Measurements from ENCODE around the gene GPR3. TPM values are rescaled to one million over a fixed set of nuclear protein-coding genes. Genes with fewer than 3 reads are reported as not detected.
"Not testable (repeated sequence)": the region's sequence is repeated elsewhere in the genome, so short reads cannot be mapped to it uniquely, and the experiment has no call there.

The GPR3 gene
- polyA plus RNA-seq, 3 donors from 2014 or later, result not detected

DNA sequence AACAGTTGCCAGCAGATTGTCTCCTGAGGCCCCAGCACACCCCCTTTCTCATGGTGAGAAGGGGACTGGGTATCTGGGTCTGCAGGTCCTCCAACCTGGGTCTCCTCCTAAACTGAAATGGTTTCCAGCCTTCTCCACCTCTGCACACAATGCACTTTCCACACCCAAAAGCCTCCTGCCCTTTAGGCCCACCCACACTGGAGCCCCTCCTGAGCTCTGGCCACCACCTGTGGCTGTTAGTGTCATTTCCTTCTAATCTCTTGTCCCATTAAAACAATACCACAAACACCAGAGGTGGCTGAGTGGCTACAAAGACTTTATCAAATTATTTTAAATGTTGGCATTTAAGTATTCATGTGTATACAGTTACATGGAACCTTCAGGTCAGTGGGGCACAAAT, 11.5 kb downstream of the GPR3 start:
- Mint-ChIP-seq H3K4me1 (peaks cover 34 to 39% of the 10 kb centered on the region in 2 donors), H3K9me3 (no peaks in the 10 kb centered on the region), H3K36me3 (peaks cover 0 to 17% (median 3%) of the 10 kb centered on the region in 3 donors), H3K27ac (peak overlapping the region; percentile 90 to 97 (median 96)), H3K4me3 (peak overlapping the region; percentile 68 to 82 (median 78)), H3K27me3 (ENCODE audit: low read depth in 3 of 3) (peaks cover 3 to 8% (median 6%) of the 10 kb centered on the region in 3 donors)
- peak in 2 of 3 donors; percentile 22 to 27 for DNase-seq

DNA sequence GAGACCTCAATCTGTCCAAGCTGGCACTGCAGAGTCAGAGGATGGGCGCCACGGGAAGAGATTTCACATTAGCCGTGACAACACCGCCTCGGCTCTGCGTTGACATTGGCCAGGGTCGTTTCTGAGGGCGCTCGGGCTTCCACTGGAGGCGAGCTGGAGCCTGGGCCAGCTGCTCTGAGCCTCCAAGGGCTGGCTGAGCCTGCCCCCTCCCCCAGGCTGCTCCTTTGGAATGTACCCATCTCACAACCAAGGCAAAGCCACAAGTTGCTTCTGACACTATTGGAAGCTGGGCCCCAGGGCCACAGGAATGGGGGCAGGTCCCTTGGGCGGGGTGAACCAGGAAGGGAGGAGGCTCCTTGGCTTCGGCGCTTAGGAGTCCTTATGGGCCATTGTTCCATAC, 12.7 kb downstream of the GPR3 start:
- H3K27me3 Mint-ChIP-seq (ENCODE audit: low read depth in 3 of 3), result peaks cover 0 to 10% (median 3%) of the 10 kb centered on the region in 3 donors
- no peak for DNase-seq
- H3K4me3 Mint-ChIP-seq, result no peak overlapping the region
- peaks cover 34 to 39% of the 10 kb centered on the region in 2 donors for H3K4me1 Mint-ChIP-seq
- peaks cover 0 to 18% (median 3%) of the 10 kb centered on the region in 3 donors for H3K36me3 Mint-ChIP-seq
- H3K27ac Mint-ChIP-seq, result peak overlapping the region in 2 of 6 donors; percentile 95 to 97
- no peaks in the 10 kb centered on the region for H3K9me3 Mint-ChIP-seq

DNA sequence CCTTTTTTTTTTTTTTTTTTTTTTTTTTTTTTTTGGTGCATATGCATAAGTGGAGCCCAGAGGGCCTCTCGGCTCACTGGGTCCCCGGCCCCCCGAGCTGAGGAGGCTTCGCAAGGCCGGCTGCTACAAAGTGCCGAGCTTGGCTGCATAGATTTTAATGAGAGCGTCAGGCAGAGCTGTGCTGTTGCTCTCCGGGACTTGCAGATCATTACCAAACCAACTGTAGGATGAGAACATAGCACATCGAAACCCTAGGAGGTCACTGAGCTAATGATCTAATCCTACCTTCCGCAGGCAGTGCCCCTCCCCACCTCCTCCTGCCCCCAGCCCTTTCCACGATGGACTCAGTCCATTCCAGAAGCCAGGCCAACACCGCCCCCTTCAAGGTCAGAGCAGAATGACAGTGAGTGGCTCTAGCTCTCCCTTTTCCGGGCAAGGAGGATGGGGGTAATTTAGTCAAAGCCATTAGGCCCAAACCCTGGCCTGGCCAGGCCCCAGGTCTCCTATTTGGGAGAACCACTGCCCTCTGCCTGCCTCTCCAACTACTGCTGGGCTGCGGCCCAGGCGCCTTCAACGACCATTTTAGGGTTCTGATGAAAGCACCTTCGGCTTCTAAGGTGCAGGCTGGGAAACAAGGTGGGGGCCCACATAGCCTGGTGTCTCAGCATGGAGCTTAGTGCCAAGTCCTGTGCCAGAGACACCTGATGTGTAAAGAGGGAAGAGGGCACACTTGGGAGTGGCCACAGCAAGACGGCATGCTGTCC, 13.4 kb downstream of the GPR3 start:
- Mint-ChIP-seq H3K27ac (peak overlapping the region in 5 of 6 donors; percentile 10 to 55 (median 32)), H3K36me3 (peaks cover under 1 to 25% (median 6%) of the 10 kb centered on the region in 3 donors), H3K4me1 (peaks cover 32 to 35% of the 10 kb centered on the region in 2 donors)

DNA sequence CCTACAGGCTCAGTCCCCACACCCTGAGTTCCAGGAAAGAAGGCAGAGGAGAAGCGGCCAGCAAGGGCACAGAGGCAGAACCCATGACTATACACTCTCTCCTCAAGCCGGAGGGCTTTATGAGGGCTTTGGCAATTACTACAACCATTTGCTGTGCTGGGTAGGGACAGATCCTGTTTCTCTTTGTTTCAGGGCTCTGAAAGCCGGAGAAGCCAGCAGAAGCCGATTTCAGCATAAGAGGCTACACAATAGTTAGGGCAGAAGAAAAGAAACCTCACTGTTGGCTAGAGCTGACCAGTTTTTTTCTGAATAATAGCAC, 13.9 kb downstream of the GPR3 start:
- H3K4me3 Mint-ChIP-seq, result no peak overlapping the region
- H3K27me3 Mint-ChIP-seq (ENCODE audit: low read depth in 3 of 3), result peaks cover 0 to 10% (median 3%) of the 10 kb centered on the region in 3 donors
- H3K4me1 Mint-ChIP-seq, result peaks cover 30 to 32% of the 10 kb centered on the region in 2 donors
- H3K27ac Mint-ChIP-seq, result peak overlapping the region in 4 of 6 donors; percentile 10 to 46 (median 26)
- H3K9me3 Mint-ChIP-seq, result no peaks in the 10 kb centered on the region
- peaks cover 6 to 31% (median 9%) of the 10 kb centered on the region in 3 donors for H3K36me3 Mint-ChIP-seq
- DNase-seq, result no peak

More for the DNA sequence above, 13.4 kb downstream of the GPR3 start:
- not testable (repeated sequence) for H3K9me3 Mint-ChIP-seq; H3K4me3 Mint-ChIP-seq; DNase-seq; H3K27me3 Mint-ChIP-seq (ENCODE audit: low read depth in 3 of 3)

DNA sequence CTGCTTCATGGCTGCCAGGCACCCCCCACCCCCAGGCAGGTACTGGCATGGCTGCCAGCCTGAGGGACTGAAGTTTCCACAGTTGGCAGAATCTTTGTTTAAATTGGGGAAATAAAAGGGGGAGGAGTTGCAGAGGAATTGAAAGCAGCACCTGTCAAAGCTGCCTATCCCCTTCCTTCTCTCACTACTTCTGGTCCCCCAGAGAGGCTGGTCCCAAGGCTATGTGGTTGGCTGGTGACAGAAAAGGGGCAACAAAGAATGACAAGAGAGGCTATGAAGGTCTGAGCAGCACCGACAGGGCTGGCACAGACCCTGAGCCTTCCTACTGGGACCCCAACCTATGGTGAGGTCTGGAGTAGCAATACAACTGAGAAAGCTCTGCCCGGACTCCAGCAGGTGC, 14.4 kb downstream of the GPR3 start:
- not testable (repeated sequence) for DNase-seq; H3K4me3 Mint-ChIP-seq; H3K9me3 Mint-ChIP-seq; H3K27me3 Mint-ChIP-seq (ENCODE audit: low read depth in 3 of 3)
- peaks cover 25 to 27% of the 10 kb centered on the region in 2 donors for H3K4me1 Mint-ChIP-seq
- peak overlapping the region in 1 of 6 donors; percentile 65 for H3K27ac Mint-ChIP-seq
- peaks cover 6 to 32% (median 9%) of the 10 kb centered on the region in 3 donors for H3K36me3 Mint-ChIP-seq

DNA sequence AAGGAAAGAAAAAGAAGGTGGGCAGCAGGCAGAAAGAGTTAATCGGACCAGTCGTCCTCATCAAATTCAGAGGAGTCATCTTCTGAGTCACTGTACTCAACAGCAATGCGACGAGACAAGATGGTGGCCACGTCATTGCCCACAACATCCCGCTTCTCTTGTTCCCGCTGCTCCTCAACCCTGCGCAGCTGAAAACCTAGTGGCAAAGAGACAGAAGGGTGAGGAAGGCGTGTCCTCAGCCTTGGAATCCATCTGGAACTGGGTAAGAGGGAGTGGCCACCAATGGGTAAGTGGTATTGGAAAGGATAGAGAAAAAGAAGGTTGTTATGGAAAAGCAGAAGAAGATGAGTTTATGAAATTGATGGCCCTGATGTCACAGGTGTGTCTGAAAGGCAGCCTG, 15.7 kb downstream of the GPR3 start:
- Mint-ChIP-seq H3K4me1 (peaks cover 14 to 15% of the 10 kb centered on the region in 2 donors), H3K36me3 (peaks cover 10 to 39% (median 12%) of the 10 kb centered on the region in 3 donors), H3K9me3 (no peaks in the 10 kb centered on the region), H3K27ac (peak overlapping the region in 1 of 6 donors; percentile 32), H3K4me3 (no peak overlapping the region), H3K27me3 (ENCODE audit: low read depth in 3 of 3) (peaks cover 0 to 9% (median 3%) of the 10 kb centered on the region in 3 donors)
- no peak for DNase-seq

DNA sequence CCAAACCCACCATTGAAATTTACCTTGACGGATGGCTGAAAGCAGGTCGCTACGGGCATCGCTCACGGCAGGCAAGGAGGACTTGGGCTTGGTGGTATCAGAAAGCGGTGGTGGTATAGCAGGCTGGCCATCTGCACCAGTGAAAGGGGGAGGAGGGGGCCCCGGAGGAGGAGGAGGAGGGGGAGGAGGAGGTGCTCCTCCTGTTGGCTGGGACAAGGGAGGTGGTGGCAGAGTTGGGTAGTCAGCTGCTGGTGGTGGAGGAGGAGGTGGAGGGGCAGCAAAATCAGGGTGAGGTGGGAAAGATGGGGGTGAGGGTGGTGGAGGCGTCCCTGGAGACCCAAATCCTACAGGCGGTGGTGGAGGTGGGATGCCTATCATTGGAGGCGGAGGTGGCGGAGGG, 17.2 kb downstream of the GPR3 start:
- Mint-ChIP-seq H3K27ac (peak overlapping the region in 1 of 6 donors; percentile 58), H3K36me3 (peaks cover 14 to 49% (median 16%) of the 10 kb centered on the region in 3 donors), H3K4me1 (peaks cover 0 to 3% of the 10 kb centered on the region in 2 donors), H3K27me3 (ENCODE audit: low read depth in 3 of 3) (peaks cover 0 to 7% (median 0%) of the 10 kb centered on the region in 3 donors), H3K4me3 (no peak overlapping the region), H3K9me3 (no peaks in the 10 kb centered on the region)
- DNase-seq, result no peak

DNA sequence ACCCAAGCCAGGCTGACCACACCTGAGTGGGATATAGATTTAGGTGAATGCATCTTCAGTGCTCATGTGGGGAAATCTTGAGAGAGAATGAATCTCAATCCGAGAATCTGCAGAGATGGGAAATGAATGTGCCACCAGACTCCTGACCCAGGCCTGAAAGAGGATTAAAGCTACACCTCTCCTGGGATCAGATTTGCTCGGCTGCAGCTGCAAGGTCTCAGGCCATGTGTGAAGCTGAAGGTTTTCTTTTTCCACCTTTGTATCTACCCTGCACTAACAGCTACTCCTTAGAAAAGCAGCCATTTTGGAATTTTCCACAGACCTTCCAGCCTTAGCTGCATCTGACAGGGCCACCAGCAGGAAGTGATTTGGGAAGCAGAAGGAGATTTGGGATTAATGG, 18.3 kb downstream of the GPR3 start:
- H3K36me3 Mint-ChIP-seq, result peaks cover 20 to 59% (median 22%) of the 10 kb centered on the region in 3 donors
- H3K4me1 Mint-ChIP-seq, result peaks cover 4 to 13% of the 10 kb centered on the region in 2 donors
- no peak overlapping the region for H3K4me3 Mint-ChIP-seq
- peaks cover 0 to 8% (median 0%) of the 10 kb centered on the region in 3 donors for H3K27me3 Mint-ChIP-seq (ENCODE audit: low read depth in 3 of 3)
- DNase-seq, result no peak
- H3K27ac Mint-ChIP-seq, result peak overlapping the region in 3 of 6 donors; percentile 12 to 45 (median 39)
- H3K9me3 Mint-ChIP-seq, result no peaks in the 10 kb centered on the region

DNA sequence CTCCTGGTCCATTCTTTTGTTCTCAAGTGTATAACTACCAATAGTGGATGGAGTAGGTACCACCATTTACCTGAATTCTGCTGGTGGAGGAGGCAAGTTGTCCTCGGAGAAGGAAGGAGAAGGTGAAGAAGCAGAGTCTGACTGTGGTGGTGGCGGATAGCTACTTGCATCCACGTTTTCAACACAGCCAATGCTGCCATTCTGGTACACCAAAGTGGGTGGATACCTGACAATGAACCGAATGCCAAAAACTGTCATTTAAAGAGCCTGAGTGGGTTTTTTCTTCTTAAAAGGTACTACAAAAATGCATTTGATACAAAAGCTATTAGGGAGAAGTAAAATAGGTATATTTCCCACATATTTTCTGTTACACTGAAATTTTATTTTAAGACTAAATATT, 20.1 kb downstream of the GPR3 start:
- peaks cover 0 to 8% (median 0%) of the 10 kb centered on the region in 3 donors for H3K27me3 Mint-ChIP-seq (ENCODE audit: low read depth in 3 of 3)
- H3K27ac Mint-ChIP-seq, result peak overlapping the region in 2 of 6 donors; percentile 12 to 30
- no peak for DNase-seq
- H3K9me3 Mint-ChIP-seq, result no peaks in the 10 kb centered on the region
- H3K4me3 Mint-ChIP-seq, result no peak overlapping the region
- peaks cover 22 to 71% (median 30%) of the 10 kb centered on the region in 3 donors for H3K36me3 Mint-ChIP-seq
- H3K4me1 Mint-ChIP-seq, result peaks cover 22 to 30% of the 10 kb centered on the region in 2 donors

DNA sequence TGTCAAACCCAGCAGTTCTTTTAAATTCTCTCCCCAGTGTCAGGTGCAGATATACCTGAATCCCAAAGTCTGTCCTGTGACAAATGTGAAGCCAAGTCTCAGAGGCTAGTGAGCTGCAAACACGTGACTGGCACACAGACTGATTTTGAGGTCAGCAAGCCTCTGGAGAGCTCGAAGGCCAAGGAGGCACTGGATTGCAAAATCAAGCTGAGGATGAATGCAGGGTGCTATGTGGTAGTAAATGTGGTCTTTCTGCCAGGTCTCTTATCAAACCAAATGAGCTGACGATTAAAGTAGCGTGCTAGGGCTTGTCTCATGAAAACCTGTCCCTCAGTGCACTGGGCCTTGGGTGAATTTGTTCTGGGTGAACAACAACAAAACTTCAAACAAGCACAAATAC, 20.6 kb downstream of the GPR3 start:
- H3K4me3 Mint-ChIP-seq, result no peak overlapping the region
- H3K4me1 Mint-ChIP-seq, result peaks cover 22 to 35% of the 10 kb centered on the region in 2 donors
- H3K27ac Mint-ChIP-seq, result peak overlapping the region in 1 of 6 donors; percentile 40
- H3K27me3 Mint-ChIP-seq (ENCODE audit: low read depth in 3 of 3), result peaks cover 0 to 8% (median 0%) of the 10 kb centered on the region in 3 donors
- peaks cover 22 to 69% (median 30%) of the 10 kb centered on the region in 3 donors for H3K36me3 Mint-ChIP-seq
- DNase-seq, result no peak
- H3K9me3 Mint-ChIP-seq, result no peaks in the 10 kb centered on the region

DNA sequence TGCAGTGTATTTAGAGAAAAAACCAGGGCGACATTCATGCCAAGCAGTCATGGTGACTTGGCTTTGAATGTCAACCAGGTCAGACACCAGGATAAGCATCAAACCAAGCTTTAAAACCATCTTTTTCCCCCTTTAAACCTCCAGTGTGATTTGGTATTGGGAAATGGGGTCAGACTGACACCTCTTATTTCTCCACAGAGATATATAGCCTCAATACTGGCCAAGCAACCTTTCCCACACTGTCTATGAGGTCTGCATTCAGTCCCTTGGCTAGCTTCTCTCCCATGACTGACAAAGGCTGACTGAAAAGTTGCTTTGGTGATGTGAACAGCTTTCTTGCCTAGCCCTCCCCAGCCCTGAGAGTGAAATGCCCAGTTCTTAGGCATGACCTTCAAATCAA, 21.7 kb downstream of the GPR3 start:
- no peak overlapping the region for H3K4me3 Mint-ChIP-seq
- H3K9me3 Mint-ChIP-seq, result no peaks in the 10 kb centered on the region
- peak overlapping the region in 1 of 6 donors; percentile 48 for H3K27ac Mint-ChIP-seq
- H3K27me3 Mint-ChIP-seq (ENCODE audit: low read depth in 3 of 3), result peaks cover 0 to 8% (median 0%) of the 10 kb centered on the region in 3 donors
- H3K36me3 Mint-ChIP-seq, result peaks cover 22 to 64% (median 30%) of the 10 kb centered on the region in 3 donors
- DNase-seq, result no peak
- peaks cover 29 to 46% of the 10 kb centered on the region in 2 donors for H3K4me1 Mint-ChIP-seq

DNA sequence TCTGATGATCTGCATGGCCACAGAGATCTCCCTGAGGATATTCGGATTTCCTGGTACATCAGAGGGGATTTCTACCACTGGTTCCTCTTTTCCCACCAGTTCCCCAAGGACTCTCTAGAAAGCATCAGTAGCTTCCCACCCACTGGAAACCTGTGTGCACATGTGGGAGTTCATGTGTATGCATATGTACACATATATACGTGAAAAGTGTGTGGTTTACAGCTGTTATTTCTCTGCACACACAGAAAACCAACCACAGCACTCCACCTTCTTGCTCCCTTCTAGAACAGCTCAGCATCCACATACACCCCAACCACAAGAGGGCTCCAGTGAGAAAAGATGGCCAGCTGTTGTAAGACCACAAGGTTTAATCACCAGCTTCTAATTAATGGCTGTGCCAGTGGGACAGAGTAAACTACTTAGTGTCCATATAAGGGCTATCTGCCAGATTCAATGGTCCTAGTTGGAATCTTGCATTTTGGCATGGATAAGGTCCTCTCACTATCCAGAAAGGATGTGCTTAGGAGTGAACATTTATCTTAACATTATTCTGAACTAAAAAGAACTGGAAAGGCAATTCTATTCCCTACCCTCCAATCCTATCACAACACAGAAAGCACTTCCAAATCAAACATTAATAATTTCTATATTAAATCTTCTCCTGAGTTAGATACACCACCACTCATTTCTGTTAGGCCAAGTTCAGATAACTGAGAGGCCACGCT, 24.1 kb downstream of the GPR3 start:
- DNase-seq, result peak; percentile 57 to 73 (median 67)
- Mint-ChIP-seq H3K27me3 (ENCODE audit: low read depth in 3 of 3) (peaks cover 0 to 5% (median 0%) of the 10 kb centered on the region in 3 donors), H3K36me3 (peaks cover 17 to 50% (median 24%) of the 10 kb centered on the region in 3 donors), H3K27ac (peak overlapping the region; percentile 23 to 85 (median 49)), H3K4me1 (peaks cover 38 to 55% of the 10 kb centered on the region in 2 donors), H3K9me3 (no peaks in the 10 kb centered on the region), H3K4me3 (peak overlapping the region in 1 of 5 donors; percentile 47)

DNA sequence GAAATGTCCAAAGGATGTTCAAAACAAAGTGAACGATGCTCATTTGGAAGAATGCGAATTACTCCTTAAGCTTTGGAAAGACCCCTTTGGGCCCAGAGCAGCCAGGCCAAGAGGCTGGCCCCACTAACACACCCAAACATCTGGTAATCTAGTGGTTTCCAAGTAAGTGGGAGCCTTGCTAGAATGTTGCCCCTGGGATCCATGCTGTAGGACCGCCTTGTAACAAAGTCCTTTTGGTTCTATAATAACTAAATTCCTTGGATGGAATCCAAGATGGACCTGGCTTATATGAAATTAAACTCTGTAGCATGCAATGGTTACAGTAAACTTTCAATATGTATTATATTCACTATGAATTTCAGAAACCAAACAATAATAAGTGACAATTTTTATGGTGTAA, 25.3 kb downstream of the GPR3 start:
- H3K27me3 Mint-ChIP-seq (ENCODE audit: low read depth in 3 of 3), result peaks cover 0 to 5% (median 0%) of the 10 kb centered on the region in 3 donors
- H3K4me3 Mint-ChIP-seq, result no peak overlapping the region
- H3K9me3 Mint-ChIP-seq, result no peaks in the 10 kb centered on the region
- no peak for DNase-seq
- H3K36me3 Mint-ChIP-seq, result peaks cover 17 to 46% (median 24%) of the 10 kb centered on the region in 3 donors
- H3K27ac Mint-ChIP-seq, result peak overlapping the region in 5 of 6 donors; percentile 52 to 98 (median 84)
- H3K4me1 Mint-ChIP-seq, result peaks cover 49 to 66% of the 10 kb centered on the region in 2 donors
